H1 (cell line): ENCODE measurements around the gene ZNF700. TPM values are rescaled to one million over a fixed set of nuclear protein-coding genes. Genes with fewer than 3 reads are reported as not detected.

ENCODE experiments used
- CTCF ChIA-PET: fragments of 300-600 bp; sonication (Branson Sonifier 250); formaldehyde crosslinking; loops from one replicate; lab custom pipeline; 2021; ENCODE audit not compliant: partially characterized antibody; lab: Charles Lee
- POLR2A ChIA-PET: fragments of 300-600 bp; sonication (Branson Sonifier 250); formaldehyde crosslinking; loops from one replicate; lab custom pipeline; 2021; ENCODE audit warnings: inconsistent platforms; ENCODE audit not compliant: partially characterized antibody; lab: Charles Lee
- DNase-seq, 2 experiments: peaks; one replicate each; pipeline versions ENCODE4 v3.0.0 to v3.0.0-alpha.2; 2010 to 2022; ENCODE audit warnings: low spot score in 2 of 2, low read depth in 1 of 2, mixed read lengths in 1 of 2
- FAIRE-seq: peaks from 2 replicates; lab custom pipeline; 2011; peaks lifted over from hg19 to GRCh38; lab: Jason Lieb, UNC
- H2AFZ ChIP-seq: 2 replicates; pipeline ENCODE4 v1.8.1; 2012; ENCODE audit warnings: low read length, inconsistent platforms
- H2AK5ac ChIP-seq: 2 replicates; pipeline ENCODE4 v1.6.1; 2013; ENCODE audit warnings: low read depth, low read length
- H2BK120ac ChIP-seq: replicated peaks from 2 replicates; pipeline ENCODE3; 2013; ENCODE audit warnings: low read depth, low read length, inconsistent platforms
- H2BK12ac ChIP-seq: 2 replicates; pipeline ENCODE4 v1.6.1; 2013; ENCODE audit warnings: low read depth, low read length
- H2BK15ac ChIP-seq: 2 replicates; pipeline ENCODE4 v1.6.1; 2013; ENCODE audit warnings: low read length
- H2BK20ac ChIP-seq: 2 replicates; pipeline ENCODE4 v1.6.1; 2013; ENCODE audit warnings: low read length
- H2BK5ac ChIP-seq: 2 replicates; pipeline ENCODE4 v1.6.1; 2013; ENCODE audit warnings: low read depth, low read length
- H3K14ac ChIP-seq: 2 replicates; pipeline ENCODE4 v1.6.1; 2013; ENCODE audit warnings: inconsistent platforms; ENCODE audit not compliant: insufficient read length
- H3K18ac ChIP-seq: 2 replicates; pipeline ENCODE4 v1.6.1; 2013; ENCODE audit warnings: low read length; ENCODE audit errors: extremely low read depth
- H3K23ac ChIP-seq: 2 replicates; pipeline ENCODE4 v1.6.1; 2013; ENCODE audit warnings: inconsistent platforms; ENCODE audit not compliant: insufficient read length
- H3K23me2 ChIP-seq: 2 replicates; pipeline ENCODE4 v1.6.1; 2013; ENCODE audit warnings: low read depth, low read length
- H3K27ac ChIP-seq: 2 replicates; pipeline ENCODE4 v1.6.1; 2011; ENCODE audit warnings: low read depth, low read length, inconsistent platforms
- H3K27me3 ChIP-seq, 4 experiments: replicated peaks in 1 of 4; 1 replicate in 1 of 4; 2 replicates in 3 of 4; pipeline versions ENCODE4 v1.6.1 to v1.8.1; 2011 to 2013; ENCODE audit warnings: low read length in 3 of 4, mild to moderate bottlenecking in 3 of 4, inconsistent platforms in 2 of 4, mixed read lengths in 2 of 4, moderate library complexity in 1 of 4; ENCODE audit not compliant: control insufficient read depth in 3 of 4, insufficient read depth in 3 of 4; ENCODE audit errors: extremely low read depth in 1 of 4
- H3K36me3 ChIP-seq, 4 experiments: 2 replicates each; pipeline versions ENCODE4 v1.6.1 to v1.8.1; 2011 to 2013; ENCODE audit warnings: mild to moderate bottlenecking in 4 of 4, low read length in 3 of 4, moderate library complexity in 2 of 4, control low read depth in 1 of 4, inconsistent platforms in 1 of 4; ENCODE audit not compliant: insufficient read depth in 4 of 4, control insufficient read depth in 2 of 4
- H3K4ac ChIP-seq: replicated peaks from 2 replicates; pipeline ENCODE3; 2013; ENCODE audit warnings: low read length, low read depth, mixed read lengths, inconsistent platforms; ENCODE audit not compliant: insufficient read length
- H3K4me1 ChIP-seq, 4 experiments: replicated peaks in 1 of 4; 1 replicate in 1 of 4; 2 replicates in 3 of 4; pipeline versions ENCODE4 v1.6.1 to v1.8.1; 2011 to 2013; ENCODE audit warnings: low read length in 3 of 4, inconsistent platforms in 2 of 4, mixed read lengths in 1 of 4; ENCODE audit not compliant: insufficient read depth in 4 of 4, control insufficient read depth in 3 of 4
- H3K4me2 ChIP-seq, 2 experiments: 2 replicates each; pipeline versions ENCODE4 v1.6.1 to v1.8.1; 2011 to 2013; ENCODE audit warnings: low read depth in 2 of 2, low read length in 2 of 2, control low read depth in 1 of 2, inconsistent platforms in 1 of 2, mild to moderate bottlenecking in 1 of 2; ENCODE audit not compliant: insufficient read depth in 1 of 2
- H3K4me3 ChIP-seq, 4 experiments: fragments of 200-600, 300-600 bp in 1 of 4; sonication (generic), shearing (Covaris generic), sonication (Bioruptor Twin) in 1 of 4; 2 replicates each; pipeline versions ENCODE4 v1.5.1 to v1.8.1; 2011 to 2016; ENCODE audit warnings: low read length in 4 of 4, low read depth in 3 of 4, control low read depth in 2 of 4, inconsistent platforms in 2 of 4, mild to moderate bottlenecking in 2 of 4, mixed read lengths in 1 of 4, moderate library complexity in 1 of 4; ENCODE audit not compliant: insufficient read depth in 2 of 4; ENCODE audit errors: extremely low read depth in 1 of 4
- H3K56ac ChIP-seq: replicated peaks from 2 replicates; pipeline ENCODE3; 2013; ENCODE audit warnings: low read depth, mild to moderate bottlenecking, mixed read lengths, low read length, inconsistent platforms; ENCODE audit not compliant: insufficient read length
- H3K79me1 ChIP-seq: 2 replicates; pipeline ENCODE4 v1.6.1; 2013; ENCODE audit warnings: low read depth, low read length, control low read depth
- H3K79me2 ChIP-seq, 2 experiments: 2 replicates each; pipeline versions ENCODE4 v1.6.1 to v1.8.1; 2012 to 2013; ENCODE audit warnings: low read length in 2 of 2, mild to moderate bottlenecking in 2 of 2, inconsistent platforms in 1 of 2; ENCODE audit not compliant: insufficient read depth in 2 of 2, control insufficient read depth in 1 of 2
- H3K9ac ChIP-seq, 4 experiments: replicated peaks in 1 of 4; 1 replicate in 1 of 4; 2 replicates in 3 of 4; pipeline versions ENCODE4 v1.6.1 to v1.8.1; 2011 to 2013; ENCODE audit warnings: low read depth in 3 of 4, low read length in 3 of 4, control low read depth in 2 of 4, mild to moderate bottlenecking in 2 of 4, moderate library complexity in 2 of 4, inconsistent platforms in 1 of 4; ENCODE audit errors: extremely low read depth in 1 of 4
- H3K9me3 ChIP-seq, 2 experiments: 2 replicates each; pipeline versions ENCODE4 v1.6.1 to v1.8.1; 2012 to 2013; ENCODE audit warnings: mild to moderate bottlenecking in 2 of 2, moderate library complexity in 2 of 2, control low read depth in 1 of 2, inconsistent platforms in 1 of 2, low read depth in 1 of 2, low read length in 1 of 2, mixed read lengths in 1 of 2; ENCODE audit not compliant: insufficient read depth in 2 of 2
- H4K20me1 ChIP-seq, 2 experiments: replicated peaks in 1 of 2; 2 replicates each; pipeline versions ENCODE3 to v1.8.1; 2011 to 2013; ENCODE audit warnings: inconsistent platforms in 2 of 2, low read length in 2 of 2, mild to moderate bottlenecking in 1 of 2; ENCODE audit not compliant: insufficient read depth in 2 of 2, control insufficient read depth in 1 of 2
- H4K5ac ChIP-seq: 2 replicates; pipeline ENCODE4 v1.6.1; 2013; ENCODE audit warnings: low read length, low read depth, mixed read lengths, inconsistent platforms; ENCODE audit not compliant: insufficient read length
- H4K8ac ChIP-seq: 2 replicates; pipeline ENCODE4 v1.8.0; 2013; ENCODE audit warnings: mild to moderate bottlenecking, moderate library complexity, low read length, inconsistent platforms; ENCODE audit not compliant: insufficient read depth; ENCODE audit errors: extremely low read depth
- H4K91ac ChIP-seq: replicated peaks from 2 replicates; pipeline ENCODE3; 2013; ENCODE audit warnings: low read length, mixed read lengths, inconsistent platforms; ENCODE audit not compliant: insufficient read length
- RFX5 ChIP-seq: IDR thresholded peaks from 2 replicates; pipeline ENCODE4 v1.6.1; 2011; ENCODE audit warnings: low read depth, low read length, improper control_type of control experiment, borderline replicate concordance
- SAP30 ChIP-seq: fragments of 300-600 bp; sonication (generic); IDR thresholded peaks from 2 replicates; pipeline ENCODE4 v1.7.1; 2012; ENCODE audit warnings: low read length, moderate library complexity, mild to moderate bottlenecking, inconsistent platforms; ENCODE audit not compliant: insufficient read depth, insufficient replicate concordance
- SP2 ChIP-seq: IDR thresholded peaks from 2 replicates; pipeline ENCODE4 v1.6.1; 2012; ENCODE audit warnings: mild to moderate bottlenecking, low read length, inconsistent platforms
- SRF ChIP-seq: IDR thresholded peaks from 2 replicates; pipeline ENCODE4 v1.6.1; 2011; ENCODE audit warnings: mild to moderate bottlenecking, low read depth, low read length, moderate library complexity
- WGBS, 2 experiments: shearing (Covaris generic) in 1 of 2; methylation state at CpG; one replicate each; pipeline versions ENCODE4 v1.1.6 to v1.1.7; 2013 to 2015; ENCODE audit warnings: low lambda C conversion rate in 2 of 2, mixed read lengths in 2 of 2, inconsistent platforms in 1 of 2, low coverage in 1 of 2, missing lambda C conversion rate in 1 of 2; ENCODE audit not compliant: insufficient replicate concordance in 2 of 2, insufficient coverage in 1 of 2, insufficient read length in 1 of 2; ENCODE audit errors: extremely low coverage in 1 of 2, missing lambda C conversion rate in 1 of 2; 5-methylcytosine and 5-hydroxymethylcytosine counted together
- polyA plus RNA-seq, 7 experiments: library from polyadenylated mRNA; depleted of rRNA in 3 of 7; stranded (reverse) in 5 of 7; unstranded in 2 of 7; fragments of >200 nt in 5 of 7; fragments of 200-250 nt in 2 of 7; gene quantifications; 1 replicate in 5 of 7; 2 replicates in 1 of 7; 4 replicates in 1 of 7; pipeline versions ENCODE4 v1.2.1 to v1.2.3, GENCODE V29; 2011 to 2013; ENCODE audit warnings: missing spikeins in 2 of 7, mixed read lengths in 2 of 7
- total RNA-seq: library from RNA; stranded (reverse); fragmentation: NEBNext Ultra II Directional; extraction: Animal tissue kit (Norgen Biotek cat#: 25700); gene quantifications from 2 replicates; pipeline ENCODE4 v1.2.1, GENCODE V29; 2021

ZNF700 gene
- total and polyA plus RNA-seq, 2 of the 8 experiments (the other 6 are each of a cell fraction or from before 2014, with no cell fraction given), result 3.0 to 10.5 TPM

DNA sequence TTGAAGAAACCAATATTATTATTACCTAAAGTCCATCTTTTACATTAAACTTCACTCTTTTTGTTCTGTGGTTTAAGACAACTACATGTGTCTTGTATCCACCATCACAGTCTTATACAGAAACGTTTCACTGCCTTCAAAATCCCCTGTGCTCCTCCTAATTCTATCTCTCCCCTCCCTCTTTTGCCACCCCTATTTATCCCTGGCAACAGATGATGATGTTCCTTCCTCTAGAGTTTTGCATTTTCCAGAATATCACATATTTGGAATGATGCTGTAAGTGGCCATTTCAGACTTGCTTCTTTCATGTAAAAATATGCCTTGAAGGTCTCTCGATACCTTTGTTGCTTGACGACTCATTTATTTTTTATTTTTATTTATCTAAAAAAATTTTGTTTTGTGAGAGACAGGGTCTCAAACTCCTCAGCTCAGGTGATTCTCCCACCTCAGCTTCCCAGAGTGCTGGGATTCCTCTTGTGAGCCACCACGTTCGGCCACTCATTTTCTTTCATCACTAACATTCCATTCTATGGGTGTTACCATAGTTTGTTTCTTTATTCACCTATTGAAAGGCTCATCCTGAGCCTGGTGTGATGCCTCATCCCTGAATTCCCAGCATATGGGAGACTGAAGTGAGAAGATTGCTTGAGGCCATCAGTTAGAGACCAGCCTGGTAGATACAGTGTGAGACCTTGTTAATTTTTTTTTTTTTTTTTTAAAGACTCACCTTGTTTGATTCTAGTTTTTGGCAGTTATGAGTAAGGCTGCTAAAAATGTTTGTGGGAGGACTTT is 48.3 kb downstream of the ZNF700 start:
- H3K4me3 ChIP-seq, result no peak overlapping the region
- no peak overlapping the region for H3K18ac ChIP-seq
- no peak overlapping the region for H3K56ac ChIP-seq
- H2BK5ac ChIP-seq, result no peak overlapping the region
- no peak overlapping the region for H3K14ac ChIP-seq
- H2BK20ac ChIP-seq, result no peak overlapping the region
- no peaks in the 10 kb centered on the region for H4K20me1 ChIP-seq
- H3K9me3 ChIP-seq, result peaks cover 29 to 32% of the 10 kb centered on the region in 2 experiments
- FAIRE-seq (no peak), DNase-seq (no peak)
- H3K4me1 ChIP-seq, result no peaks in the 10 kb centered on the region
- POLR2A ChIA-PET, result interaction anchor here (0.7 to 2.1 kb wide), 2 partner anchors 14 to 200 kb away, joined by 3 to 8 read pairs; no protein-coding TSS in a partner anchor
- no peak overlapping the region for H3K4ac ChIP-seq
- H2BK120ac ChIP-seq, result no peak overlapping the region
- no peak overlapping the region for H2BK15ac ChIP-seq
- peaks cover 0 to 6% (median 0%) of the 10 kb centered on the region in 4 experiments; a peak in 2 of 8 replicates for H3K36me3 ChIP-seq
- 85% methylated on average over 5 of the region's 5 CpGs; no CpG with 5 or more reads in 1 of the 2 experiments for WGBS, 2 experiments
- no peak overlapping the region for H3K9ac ChIP-seq
- H3K23ac ChIP-seq, result no peak overlapping the region
- no peak overlapping the region for H4K8ac ChIP-seq
- no peak overlapping the region for H2BK12ac ChIP-seq
- no peaks in the 10 kb centered on the region for H3K23me2 ChIP-seq
- H3K27me3 ChIP-seq, result no peaks in the 10 kb centered on the region
- CTCF ChIA-PET, result no interaction called here
- H4K91ac ChIP-seq, result no peak overlapping the region
- H3K79me2 ChIP-seq, result no peaks in the 10 kb centered on the region
- TF ChIP-seq RFX5 (peak; percentile 59; the same call in 1 of the 2 replicates), SP2 (no peak), SRF (no peak), SAP30 (no peak)
- H2AK5ac ChIP-seq, result no peak overlapping the region
- no peak overlapping the region for H3K4me2 ChIP-seq
- H3K79me1 ChIP-seq, result no peaks in the 10 kb centered on the region
- no peak overlapping the region for H4K5ac ChIP-seq
- H2AFZ ChIP-seq, result no peak overlapping the region
- H3K27ac ChIP-seq, result no peak overlapping the region
